Uterus (tissue), 2 donors: Measurements from ENCODE around the gene PAPLN.

Source experiments
- CTCF ChIP-seq, 4 experiments: fragments of 200-600 bp in 2 of 4; fragments of 450-650 bp in 2 of 4; sonication (generic) in 2 of 4; IDR thresholded peaks; one replicate each; pipeline ENCODE4 v1.5.1; 2016 to 2019; ENCODE audit warnings: antibody characterized with exemption in 4 of 4, mild to moderate bottlenecking in 2 of 4, moderate library complexity in 1 of 4
- POLR2A ChIP-seq, 2 donors: fragments of 450-650 bp; IDR thresholded peaks; one replicate each; pipeline ENCODE4 v1.6.1; 2016; ENCODE audit warnings: antibody characterized with exemption in 2 of 2, mild to moderate bottlenecking in 1 of 2, moderate library complexity in 1 of 2

DNA sequence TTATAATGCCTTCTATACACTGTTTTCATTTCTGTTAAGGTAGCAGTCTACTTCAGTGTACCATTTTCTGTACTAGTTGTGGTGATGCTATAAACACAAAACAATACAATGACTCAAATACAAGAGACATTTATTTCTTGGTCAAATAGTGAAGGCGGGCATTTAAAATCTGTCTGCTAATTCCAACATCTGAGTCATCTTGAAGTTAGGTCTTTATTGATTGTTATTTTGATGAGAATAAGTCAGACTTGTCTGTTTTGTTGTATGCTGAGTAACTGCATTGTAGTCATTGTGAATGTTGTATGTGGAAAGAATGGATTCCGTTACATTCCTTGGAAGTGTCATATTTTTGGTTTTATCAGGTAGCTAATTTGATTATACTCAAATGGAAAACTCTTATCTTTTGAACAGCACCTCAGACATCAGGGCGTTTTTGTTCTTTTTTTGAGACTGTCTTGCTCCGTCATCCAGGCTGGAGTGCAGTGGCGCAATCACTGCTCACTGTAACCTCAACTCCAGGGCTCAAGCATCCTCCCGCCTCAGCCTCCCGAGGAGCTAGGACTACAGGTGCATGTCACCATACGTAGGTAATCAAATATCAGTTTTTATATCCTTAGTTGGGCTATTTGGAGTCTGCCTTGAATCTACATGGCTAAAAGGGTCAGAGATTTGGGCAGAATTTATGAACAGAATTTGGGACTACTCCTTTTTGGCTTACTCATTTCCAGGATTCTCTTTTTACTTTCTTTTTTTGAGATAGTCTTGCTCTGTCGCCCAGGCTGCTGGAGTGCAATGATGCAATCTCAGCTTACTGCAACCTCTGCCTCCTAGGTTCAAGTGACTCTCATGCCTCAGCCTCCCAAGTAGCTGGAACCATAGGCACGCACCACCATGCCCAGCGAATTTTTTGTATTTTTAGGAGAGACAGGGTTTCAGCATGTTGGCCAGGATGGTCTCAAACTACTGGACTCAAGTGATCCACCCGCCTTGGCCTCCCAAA, 56.8 kb downstream of the PAPLN start:
- TF ChIP-seq CTCF (IDR thresholded peaks at IDR 0.05) = no peak
- no peak for TF ChIP-seq POLR2A (IDR thresholded peaks at IDR 0.05)
